ENCODE measurements around the gene DOHH.

Gene DOHH

DNA sequence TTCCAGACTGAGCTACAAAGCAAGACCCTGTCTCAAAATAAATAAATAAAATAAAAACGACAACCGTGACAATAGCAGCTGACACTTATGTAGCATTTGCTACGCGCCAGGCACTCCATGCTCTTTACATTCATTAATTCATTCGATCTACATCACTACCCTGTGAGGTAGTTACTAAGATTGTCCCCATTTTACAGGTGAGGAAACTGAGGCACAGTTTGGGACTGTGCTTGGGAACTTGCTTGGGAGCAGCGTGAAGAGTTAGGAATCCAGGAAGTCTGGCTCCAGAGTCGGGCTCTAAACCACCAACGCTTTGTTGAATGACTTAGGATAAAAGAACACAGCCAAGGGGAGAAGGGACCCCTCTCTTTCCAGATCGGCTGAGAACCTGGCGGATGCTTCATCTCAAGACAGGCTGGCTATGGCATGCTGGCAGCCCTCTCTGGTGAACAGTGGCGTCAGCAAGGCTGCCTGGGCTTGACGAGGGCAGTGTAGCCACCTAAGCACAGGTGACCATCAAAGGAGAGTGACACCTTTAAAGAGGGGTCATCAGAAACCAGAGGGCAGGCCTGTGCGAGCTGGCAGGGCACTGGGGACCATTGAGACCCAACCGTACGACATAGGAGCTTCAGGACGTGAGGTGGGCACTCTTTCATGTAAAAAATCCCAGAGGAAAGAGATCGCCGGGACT lies 591 bp downstream of the DOHH start:
- DNase-seq, result no peak

DNA sequence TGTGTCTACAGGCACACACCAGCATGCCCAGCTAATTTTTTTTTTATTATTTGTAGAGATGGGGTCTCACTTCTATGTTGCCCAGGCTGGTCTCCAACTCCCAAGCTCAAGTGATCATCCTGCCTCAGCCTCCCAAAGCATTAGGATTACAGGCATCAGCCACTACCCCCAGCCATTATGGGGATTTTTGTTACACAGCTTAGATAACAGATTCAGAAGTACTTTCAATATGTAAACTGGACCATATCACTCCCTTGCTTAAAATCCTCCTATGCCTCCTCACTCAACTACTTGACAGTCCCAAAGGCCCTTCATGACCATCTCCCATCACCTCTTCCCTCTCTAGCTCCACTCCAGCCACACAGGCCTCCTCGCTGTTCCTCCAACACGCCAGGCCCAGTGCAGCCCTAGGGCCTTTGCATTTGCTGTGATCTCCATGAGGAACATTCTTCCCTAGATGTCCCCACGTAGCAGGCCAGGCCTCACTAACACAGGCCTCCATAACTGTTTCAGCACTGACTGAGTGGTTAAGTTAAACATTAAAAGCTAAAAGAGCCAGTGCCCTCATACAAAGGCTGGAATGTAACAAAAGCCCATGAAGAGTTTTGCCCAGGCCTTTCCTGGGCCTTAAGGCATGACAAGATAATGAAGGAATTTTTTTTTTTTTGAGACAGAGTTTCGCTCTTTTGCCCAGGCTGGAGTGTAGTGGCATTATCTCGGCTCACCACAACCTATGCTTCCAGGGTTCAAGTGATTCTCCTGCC lies 2.5 kb downstream of the DOHH start:
- no peak for DNase-seq

GRCh38 chr19:3496392-3497273 lies 3.8 kb downstream of the DOHH start:
- no peak for DNase-seq

DNA sequence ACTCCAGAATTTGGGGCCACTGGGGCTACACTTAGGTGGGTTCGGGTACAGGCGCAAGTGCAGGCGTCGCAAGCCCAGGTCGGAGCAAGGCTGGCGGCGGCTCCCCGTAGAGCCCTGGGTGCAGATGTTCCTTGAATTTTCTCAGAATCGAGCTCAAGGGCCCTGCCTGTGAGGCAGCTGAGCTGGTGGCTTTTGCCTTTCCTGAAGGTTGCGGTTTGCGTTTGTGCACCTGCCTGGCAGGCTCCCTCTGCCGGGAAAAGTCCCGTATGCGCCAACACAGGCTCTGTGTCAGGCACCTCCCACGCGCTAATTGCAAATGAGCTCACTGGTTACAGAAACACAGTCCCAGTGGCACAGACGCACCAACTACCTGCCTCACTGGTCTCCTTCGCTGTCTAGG lies 5.9 kb downstream of the DOHH start:
- DNase-seq, result no peak

DNA sequence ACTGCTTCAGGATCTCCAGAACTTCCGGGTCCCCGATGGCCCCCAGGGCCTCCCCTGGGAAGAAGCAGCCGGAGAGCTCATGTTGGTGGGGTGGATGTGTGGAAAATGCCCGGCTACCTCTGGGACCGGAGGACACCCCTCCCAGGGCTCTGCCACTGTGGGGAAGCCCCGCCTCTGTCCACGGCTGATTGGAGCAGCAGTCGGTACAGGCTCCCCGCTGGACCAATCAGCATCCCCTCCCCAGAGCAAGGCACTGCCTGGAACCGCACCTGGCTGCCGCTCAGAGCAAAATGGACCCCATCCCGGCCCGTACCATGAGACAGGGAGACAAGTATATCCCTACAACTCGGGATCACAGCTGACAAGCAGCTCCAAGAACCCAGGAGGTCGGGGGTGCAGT lies 6.4 kb downstream of the DOHH start:
- DNase-seq, result no peak

GRCh38 chr19:3493651-3494050 lies 6.8 kb downstream of the DOHH start:
- DNase-seq, result no peak

DNA sequence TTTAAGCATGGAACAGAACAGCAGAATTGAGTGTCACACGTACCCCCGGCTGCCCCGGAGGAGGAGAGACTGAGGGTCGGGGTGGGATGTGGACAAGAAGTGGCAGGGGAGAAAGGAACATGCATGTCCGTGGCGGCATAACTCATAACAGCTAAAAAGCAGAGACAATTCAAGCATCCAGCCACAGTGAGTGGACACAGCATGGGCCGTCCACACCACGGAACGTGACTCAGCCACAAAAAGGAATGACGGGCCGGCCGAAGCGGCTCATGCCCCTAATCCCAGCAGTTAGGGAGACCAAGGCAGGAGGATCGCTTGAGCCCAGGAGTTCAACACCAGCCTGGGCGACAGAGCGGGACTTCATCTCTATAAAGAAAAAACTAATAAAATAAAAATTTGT lies 7.6 kb downstream of the DOHH start:
- DNase-seq, result no peak

GRCh38 chr19:3492131-3492839 lies 8.2 kb downstream of the DOHH start:
- DNase-seq, result no peak

DNA sequence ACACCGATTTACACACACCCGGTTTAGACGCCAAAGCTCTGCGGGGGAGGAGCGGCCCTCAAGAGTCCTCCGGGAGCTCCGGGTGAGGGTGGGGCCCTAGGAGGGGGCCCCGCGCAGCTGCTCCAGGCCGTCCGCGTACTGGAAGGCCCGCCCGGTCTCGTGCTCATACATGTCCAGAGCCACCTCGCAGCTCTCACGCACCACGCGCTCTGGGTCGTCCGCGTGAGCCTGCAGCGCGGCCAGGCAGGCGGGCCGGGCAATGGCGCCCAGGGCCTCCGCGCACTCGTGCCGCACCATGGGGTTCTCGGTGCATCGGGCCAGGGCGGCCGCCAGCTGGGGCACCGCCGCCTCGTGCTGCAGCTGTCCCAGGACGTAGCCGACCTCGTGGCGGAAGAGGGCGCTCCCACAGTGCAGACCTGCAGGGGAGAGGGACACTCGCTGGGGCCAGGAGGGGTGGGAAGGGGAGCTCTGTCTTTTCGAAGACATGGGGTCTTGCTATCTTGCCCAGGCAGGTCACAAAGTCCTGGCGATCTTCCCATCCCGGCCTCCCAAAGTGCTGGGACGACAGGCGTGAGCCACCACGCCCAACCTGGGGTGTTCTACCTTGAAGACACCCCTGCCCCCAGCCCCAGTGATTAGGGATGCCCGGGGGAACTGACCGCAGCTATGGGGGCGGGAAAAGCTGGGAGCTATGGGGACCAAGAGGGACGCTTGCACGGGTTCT lies 8.9 kb downstream of the DOHH start:
- no peak for DNase-seq

DNA sequence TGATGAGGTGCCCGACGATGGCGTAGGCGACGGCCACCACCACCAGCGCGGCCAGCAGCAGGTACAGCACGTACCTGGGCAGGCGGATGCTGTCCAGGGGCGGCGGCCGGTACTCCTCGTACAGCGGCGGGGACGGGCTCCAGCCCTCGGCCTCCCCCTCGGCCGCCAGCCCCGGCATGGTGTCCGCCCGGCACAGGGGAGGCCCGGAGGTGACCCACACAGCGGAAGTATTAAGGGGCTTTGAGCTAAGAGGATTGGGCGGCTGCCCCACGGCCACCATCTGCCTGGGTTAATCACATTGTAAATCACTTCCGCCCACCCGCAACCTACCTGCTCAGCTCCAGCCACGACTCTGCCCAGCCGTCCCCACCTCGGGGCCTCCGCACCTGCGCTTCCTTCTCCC lies 17.2 kb downstream of the DOHH start, which contains the start of gene SMIM44:
Gene SMIM44 (minus strand): TSS at position 216 of the 403 bp plus-strand sequence. CDS start 38 bp downstream, at position 178.
- DNase-seq, result no peak

- DNase-seq, result no peak
These were observed 17.8 kb downstream of the DOHH start for GRCh38 chr19:3482507-3483225.

DNA sequence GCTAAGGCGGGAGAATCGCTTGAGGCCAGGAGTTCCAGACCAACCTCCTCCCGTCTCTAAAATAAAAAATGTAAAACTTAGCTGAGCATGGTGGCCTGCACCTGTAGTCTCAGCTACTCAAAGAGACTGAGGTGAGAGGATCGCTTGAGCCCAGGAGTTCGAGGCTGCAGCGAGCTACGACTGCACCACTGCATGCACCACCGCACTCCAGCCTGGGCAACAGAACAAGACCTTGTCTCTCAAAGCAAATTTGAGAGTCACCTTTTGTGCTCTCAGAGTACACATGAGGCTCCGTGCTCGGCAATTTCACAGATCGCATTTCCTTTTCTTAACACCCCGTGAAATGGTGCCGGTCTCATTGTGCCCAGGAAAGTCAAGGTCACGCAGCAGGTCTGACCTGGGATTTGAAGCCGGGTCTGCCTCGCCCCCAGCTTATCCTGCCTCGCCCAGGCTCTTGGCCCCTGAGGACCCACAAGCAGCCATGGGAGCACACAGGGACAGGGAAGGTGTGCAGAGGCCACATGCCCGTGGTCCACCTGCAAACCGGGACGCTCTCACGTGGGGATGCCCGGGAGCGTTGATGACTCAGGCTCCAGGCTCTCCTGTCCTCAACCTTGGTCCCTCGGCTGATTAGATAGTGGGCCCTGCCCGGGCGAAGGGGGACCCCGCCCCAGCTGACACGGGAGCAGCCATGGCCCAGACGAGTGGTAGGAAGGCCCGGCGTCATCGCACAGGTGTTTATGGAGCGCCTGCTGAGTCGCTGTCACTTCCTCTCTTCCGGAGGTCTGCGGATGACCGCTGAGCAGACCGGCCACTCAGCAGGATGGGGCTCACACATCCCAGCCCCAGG lies 19.0 kb downstream of the DOHH start:
- no peak for DNase-seq

- no peak for DNase-seq
These were observed 19.9 kb downstream of the DOHH start, which contains the start of gene SMIM24 for GRCh38 chr19:3480383-3481091. Gene SMIM24, minus strand, starts transcription at chr19:3480525. Its CDS starts 62 bp downstream, at chr19:3480463.

GRCh38 chr19:3479834-3480215 lies 20.6 kb downstream of the DOHH start:
- no peak for DNase-seq

GRCh38 chr19:3479177-3479833 lies 21.2 kb downstream of the DOHH start:
- no peak for DNase-seq

GRCh38 chr19:3478409-3479176 lies 21.9 kb downstream of the DOHH start:
- DNase-seq, result no peak

GRCh38 chr19:3477951-3478350 lies 22.5 kb downstream of the DOHH start:
- DNase-seq, result no peak

DNA sequence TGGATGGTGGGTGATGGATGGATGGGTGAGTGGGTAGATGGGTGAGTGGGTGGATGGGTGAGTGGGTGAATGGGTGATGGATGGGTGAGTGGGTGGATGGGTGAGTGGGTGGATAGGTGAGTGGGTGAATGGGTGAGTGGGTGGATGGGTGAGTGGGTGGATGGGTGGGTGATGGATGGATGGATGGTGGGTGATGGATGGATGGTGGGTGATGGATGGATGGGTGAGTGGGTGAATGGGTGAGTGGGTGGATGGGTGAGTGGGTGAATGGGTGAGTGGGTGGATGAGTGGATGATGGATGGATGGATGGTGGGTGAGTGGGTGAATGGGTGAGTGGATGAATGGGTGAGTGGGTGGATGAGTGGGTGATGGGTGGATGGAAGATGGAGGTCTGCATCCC lies 23.0 kb downstream of the DOHH start:
- DNase-seq, result no peak

Measured in SW 1271 (cell line).